WERI-Rb-1 (cell line): Measurements from ENCODE around the gene TRIB2.

Experiments
- DNase-seq: peaks from one replicate; pipeline ENCODE4 v3.0.0-alpha.2; 2020
- H3K27ac ChIP-seq: fragments of 250-450 bp; sonication (Bioruptor Pico); 2 replicates; pipeline ENCODE4 v1.5.1; 2020; ENCODE audit warnings: mild to moderate bottlenecking, moderate library complexity
- H3K27me3 ChIP-seq: fragments of 250-450 bp; sonication (Bioruptor Pico); 2 replicates; pipeline ENCODE4 v1.5.1; 2021; ENCODE audit warnings: mild to moderate bottlenecking, low read depth, moderate library complexity; ENCODE audit not compliant: insufficient read depth, severe bottlenecking
- H3K36me3 ChIP-seq: fragments of 250-450 bp; sonication (Bioruptor Pico); 2 replicates; pipeline ENCODE4 v1.5.1; 2020; ENCODE audit warnings: mild to moderate bottlenecking, moderate library complexity
- H3K4me3 ChIP-seq: 2 replicates; pipeline ENCODE4 v1.5.1; 2011; ENCODE audit warnings: low read depth, mild to moderate bottlenecking, control low read depth, low read length
- H3K9me3 ChIP-seq: fragments of 250-450 bp; sonication (Bioruptor Pico); 2 replicates; pipeline ENCODE4 v1.5.1; 2021; ENCODE audit warnings: mild to moderate bottlenecking, moderate library complexity; ENCODE audit not compliant: severe bottlenecking
- TF ChIP-seq, protein P1 (sequence below): IDR thresholded peaks from 2 replicates; pipeline ENCODE4 v1.5.1; 2011; ENCODE audit warnings: low read depth, mild to moderate bottlenecking, control low read depth, inconsistent platforms, low read length

Gene TRIB2

DNA sequence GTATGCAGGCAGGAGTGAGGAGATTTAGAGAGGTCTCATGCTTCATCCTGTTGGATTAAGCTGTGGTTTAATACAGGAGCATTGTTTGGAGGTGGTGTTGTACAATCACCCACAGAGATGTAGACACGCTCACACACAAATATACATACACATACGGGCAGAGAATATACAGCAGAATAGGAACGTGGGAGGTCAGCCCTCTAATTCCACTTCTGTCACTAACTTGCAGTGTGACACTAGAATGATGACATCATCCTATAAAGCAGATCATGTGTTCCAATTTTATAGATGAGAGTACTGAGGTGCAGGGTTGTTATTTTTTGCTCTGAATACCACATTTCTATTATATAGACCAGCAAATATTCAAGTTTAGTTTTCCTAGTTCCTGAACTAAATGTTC lies 54.4 kb downstream of the TRIB2 start:
- H3K27me3 ChIP-seq: no peaks in the 10 kb centered on the region
- H3K36me3 ChIP-seq: no peaks in the 10 kb centered on the region
- H3K4me3 ChIP-seq: no peak overlapping the region
- H3K27ac ChIP-seq: no peak overlapping the region
- DNase-seq: no peak
- TF ChIP-seq, protein P1, sequence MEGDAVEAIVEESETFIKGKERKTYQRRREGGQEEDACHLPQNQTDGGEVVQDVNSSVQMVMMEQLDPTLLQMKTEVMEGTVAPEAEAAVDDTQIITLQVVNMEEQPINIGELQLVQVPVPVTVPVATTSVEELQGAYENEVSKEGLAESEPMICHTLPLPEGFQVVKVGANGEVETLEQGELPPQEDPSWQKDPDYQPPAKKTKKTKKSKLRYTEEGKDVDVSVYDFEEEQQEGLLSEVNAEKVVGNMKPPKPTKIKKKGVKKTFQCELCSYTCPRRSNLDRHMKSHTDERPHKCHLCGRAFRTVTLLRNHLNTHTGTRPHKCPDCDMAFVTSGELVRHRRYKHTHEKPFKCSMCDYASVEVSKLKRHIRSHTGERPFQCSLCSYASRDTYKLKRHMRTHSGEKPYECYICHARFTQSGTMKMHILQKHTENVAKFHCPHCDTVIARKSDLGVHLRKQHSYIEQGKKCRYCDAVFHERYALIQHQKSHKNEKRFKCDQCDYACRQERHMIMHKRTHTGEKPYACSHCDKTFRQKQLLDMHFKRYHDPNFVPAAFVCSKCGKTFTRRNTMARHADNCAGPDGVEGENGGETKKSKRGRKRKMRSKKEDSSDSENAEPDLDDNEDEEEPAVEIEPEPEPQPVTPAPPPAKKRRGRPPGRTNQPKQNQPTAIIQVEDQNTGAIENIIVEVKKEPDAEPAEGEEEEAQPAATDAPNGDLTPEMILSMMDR: no peak
- no peaks in the 10 kb centered on the region for H3K9me3 ChIP-seq

DNA sequence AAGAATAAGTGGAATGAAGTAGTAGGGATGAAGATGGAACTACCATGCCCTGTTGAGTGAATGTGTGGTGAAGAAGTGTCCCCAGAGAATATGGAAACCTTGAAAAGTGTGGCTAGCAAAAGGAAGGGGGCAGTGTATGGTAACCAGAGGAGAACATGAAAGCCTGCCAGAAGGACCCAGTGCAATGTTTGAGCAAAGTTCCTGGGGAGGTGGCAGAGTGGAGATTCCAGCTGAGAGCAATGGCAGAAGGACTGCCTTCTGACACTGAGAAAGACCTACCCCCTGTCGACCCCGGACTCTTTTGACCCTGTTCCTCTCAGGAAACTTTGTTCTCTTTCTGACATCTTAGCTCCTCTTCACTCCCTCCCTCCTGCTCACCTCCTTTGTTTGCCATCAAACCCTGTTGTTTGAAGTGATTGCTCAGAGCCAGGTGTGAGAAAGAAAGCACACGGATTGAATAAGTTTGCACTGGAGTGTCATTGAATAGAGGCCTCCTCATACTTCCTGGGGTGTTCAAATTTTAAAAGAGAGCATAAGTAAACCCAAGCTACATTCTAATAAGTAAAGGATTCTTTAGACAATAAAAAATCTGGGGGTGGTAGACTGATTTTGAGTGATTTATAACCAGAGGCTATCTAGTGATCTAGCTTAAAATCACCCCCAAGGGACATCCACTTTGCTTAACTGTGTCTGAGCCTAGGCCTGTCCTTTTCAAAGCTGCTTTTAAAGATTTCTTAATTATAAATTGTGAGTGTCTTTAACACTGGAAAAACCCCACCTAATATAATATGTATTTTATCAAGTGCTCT lies 57.1 kb downstream of the TRIB2 start:
- no peaks in the 10 kb centered on the region for H3K9me3 ChIP-seq
- no peaks in the 10 kb centered on the region for H3K27me3 ChIP-seq
- TF ChIP-seq, protein P1: no peak
- no peak for DNase-seq
- no peak overlapping the region for H3K4me3 ChIP-seq
- no peaks in the 10 kb centered on the region for H3K36me3 ChIP-seq
- H3K27ac ChIP-seq: no peak overlapping the region

GRCh38 chr2:12774395-12774727 lies 57.6 kb downstream of the TRIB2 start:
- no peaks in the 10 kb centered on the region for H3K27me3 ChIP-seq
- no peak overlapping the region for H3K4me3 ChIP-seq
- H3K36me3 ChIP-seq: no peaks in the 10 kb centered on the region
- TF ChIP-seq, protein P1: no peak
- no peak overlapping the region for H3K27ac ChIP-seq
- no peak for DNase-seq
- H3K9me3 ChIP-seq: no peaks in the 10 kb centered on the region

DNA sequence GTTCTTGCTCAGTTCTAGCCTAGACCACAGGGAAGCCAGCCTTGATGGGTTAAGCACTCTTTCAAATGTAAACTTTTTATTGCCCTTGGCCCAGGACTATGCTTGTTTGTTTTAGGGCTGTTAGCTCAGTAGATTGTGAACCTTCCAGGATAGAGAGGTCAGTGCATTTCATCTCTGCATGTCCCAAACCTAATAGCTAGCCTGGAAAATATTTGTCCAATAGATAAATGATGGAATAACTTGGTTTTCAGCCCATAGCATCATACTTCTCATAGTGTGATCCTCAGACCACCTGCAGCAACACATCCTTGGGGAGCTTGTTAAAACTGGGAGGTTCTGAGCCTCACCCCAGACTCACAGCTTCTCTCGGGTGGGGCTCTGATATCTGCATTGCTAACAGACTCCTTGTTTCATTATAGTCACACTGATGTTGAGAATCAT lies 59.8 kb downstream of the TRIB2 start:
- no peak for DNase-seq
- H3K27me3 ChIP-seq: no peaks in the 10 kb centered on the region
- H3K4me3 ChIP-seq: no peak overlapping the region
- H3K9me3 ChIP-seq: no peaks in the 10 kb centered on the region
- TF ChIP-seq, protein P1: no peak
- H3K27ac ChIP-seq: no peak overlapping the region
- no peaks in the 10 kb centered on the region for H3K36me3 ChIP-seq

- TF ChIP-seq, protein P1: no peak
- Histone ChIP-seq H3K27ac (no peak overlapping the region), H3K36me3 (no peaks in the 10 kb centered on the region), H3K27me3 (no peaks in the 10 kb centered on the region), H3K4me3 (no peak overlapping the region), H3K9me3 (no peaks in the 10 kb centered on the region)
- no peak for DNase-seq
Observed at GRCh38 chr2:12778369-12778768, 61.6 kb downstream of the TRIB2 start.
